Measurements from ENCODE around the gene GRHPR.

GRHPR gene

DNA sequence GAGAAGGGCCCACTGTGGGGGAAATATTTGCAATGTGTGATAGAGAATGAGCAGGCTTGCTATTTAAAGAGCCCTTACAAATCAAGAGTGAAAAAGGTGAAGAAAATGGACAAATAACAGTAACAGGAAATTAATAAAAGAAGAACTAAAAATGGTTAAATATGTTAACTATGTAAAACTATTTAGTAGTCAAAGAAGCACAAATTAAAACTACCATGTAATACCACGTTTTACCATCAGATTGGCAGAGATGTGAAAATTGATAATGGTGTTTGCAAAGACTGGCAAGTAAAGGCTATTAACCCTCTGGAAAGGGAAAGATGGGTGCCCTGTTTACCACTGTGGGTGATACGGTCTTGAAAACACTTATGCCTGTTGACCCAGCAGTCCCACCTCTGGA, 23.2 kb upstream of the GRHPR start:
- DNase-seq = no peak

DNA sequence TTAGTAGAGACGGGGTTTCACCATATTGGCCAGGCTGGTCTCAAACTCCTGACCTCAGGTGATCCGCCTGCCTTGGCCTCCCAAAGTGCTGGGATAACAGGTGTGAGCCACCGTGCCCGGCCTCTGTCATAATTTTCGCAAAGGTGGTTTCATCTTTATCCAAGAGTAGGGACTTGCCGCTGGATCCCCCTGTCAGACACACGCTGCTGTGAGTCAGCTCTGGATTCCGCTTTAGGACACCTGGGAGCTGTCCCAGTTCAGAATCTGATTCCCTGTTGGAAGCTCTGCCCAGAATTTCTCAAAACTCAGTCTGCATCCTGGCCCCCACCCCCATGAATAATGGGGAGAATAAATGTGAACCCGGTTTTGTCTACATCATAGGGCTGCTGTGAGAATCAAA, 17.9 kb upstream of the GRHPR start:
- no peak for DNase-seq

DNA sequence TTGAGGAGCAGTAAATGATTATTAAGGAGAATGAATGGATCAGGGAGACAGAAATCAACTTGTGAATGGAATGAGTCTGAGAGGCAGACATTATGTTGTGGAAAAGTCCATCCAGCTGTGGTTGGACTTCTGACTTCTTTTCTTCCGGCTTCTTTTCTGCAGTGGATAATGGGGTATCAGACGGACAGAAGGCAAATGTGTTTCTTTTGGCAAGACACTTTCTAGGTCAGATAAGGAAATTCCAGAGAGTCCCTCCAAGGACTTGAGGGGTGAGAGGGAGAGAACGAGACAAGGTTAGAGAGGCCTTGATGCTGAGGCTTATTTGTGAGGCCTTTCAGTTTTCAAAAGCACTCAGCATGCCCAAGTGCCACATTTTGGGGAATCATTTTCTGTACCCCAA, 17.1 kb upstream of the GRHPR start:
- DNase-seq = no peak

DNA sequence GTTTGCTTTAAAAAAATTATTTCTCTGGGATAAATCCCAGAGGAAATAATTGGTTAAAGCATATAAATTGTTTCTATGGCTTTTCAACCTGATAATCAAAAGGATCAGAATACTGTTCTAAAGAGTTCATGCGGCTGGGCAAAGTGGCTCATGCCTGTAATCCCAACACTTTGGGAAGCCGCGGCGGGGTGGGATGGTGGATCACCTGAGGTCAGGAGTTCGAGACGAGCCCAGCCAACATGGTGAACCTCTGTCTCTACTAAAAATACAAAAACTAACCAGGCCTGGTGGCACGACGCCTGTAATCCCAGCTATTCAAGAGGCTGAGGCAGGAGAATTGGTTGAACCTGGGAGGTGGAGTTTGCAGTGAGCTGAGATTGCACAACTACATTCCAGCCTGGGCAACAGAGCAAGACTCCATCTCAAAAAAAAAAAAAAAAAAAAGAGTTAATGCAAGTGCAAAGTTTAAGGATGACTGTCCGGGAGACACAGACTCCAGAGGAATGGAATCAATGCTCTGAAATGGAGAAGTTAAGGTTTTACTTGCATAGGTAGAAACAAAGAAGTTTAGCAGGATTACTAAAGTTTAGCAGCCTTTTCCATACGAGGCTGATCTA, 16.6 kb upstream of the GRHPR start:
- no peak for DNase-seq

DNA sequence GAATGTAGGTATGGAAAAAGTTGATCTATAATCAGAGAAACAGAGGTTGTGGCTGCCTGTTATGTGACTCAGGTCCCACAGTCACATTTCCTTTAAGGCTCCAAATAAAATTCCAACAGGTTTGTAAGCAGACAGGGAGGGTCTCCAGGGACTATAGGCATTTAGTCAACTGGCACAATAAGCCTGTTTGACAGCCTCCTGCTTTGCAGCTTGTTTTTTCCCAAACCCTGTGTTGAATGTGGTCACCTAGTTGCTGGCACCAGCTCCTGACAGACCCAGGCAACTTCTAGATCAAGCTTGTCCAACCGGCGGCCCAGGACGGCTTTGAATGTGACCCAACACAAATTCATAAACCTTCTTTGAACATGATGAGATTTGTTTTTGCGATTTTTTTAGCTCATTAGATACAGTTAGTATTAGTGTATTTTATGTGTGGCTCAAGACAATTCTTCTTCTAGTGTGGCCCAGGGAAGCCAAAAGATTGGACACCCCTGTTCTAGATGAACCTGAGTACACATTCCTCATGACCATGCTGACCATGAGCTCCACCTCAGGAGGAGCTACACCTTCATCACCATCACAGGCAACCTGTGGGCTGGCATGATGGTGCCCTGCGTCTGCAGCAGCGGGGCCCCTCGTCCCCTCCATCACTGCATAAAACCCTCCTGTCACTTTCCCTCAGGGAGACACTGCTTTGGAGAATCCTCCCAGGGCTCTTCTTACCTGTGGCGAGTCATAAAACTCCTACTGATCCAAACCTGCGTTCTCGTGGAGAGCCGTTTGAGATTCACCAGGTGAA, 15.7 kb upstream of the GRHPR start:
- no peak for DNase-seq

DNA sequence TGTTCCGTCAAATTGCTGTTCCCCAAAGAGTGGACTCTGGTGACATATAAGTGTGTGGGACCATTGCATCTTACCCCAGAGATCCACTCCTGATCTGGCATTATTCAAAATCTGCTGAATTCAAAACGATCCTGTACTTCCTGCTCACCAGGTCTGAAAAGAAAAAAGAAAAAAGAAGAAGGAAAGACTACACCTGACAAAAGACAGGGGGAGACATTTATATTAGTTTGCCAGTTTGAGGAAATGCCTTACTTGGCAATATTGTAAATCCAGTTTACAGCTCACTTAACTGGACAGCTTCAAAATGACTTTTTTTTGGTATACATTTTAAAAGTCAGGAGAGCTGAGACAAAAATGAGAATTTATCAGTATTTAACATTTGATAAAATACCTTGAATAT, 15.0 kb upstream of the GRHPR start:
- DNase-seq = no peak

DNA sequence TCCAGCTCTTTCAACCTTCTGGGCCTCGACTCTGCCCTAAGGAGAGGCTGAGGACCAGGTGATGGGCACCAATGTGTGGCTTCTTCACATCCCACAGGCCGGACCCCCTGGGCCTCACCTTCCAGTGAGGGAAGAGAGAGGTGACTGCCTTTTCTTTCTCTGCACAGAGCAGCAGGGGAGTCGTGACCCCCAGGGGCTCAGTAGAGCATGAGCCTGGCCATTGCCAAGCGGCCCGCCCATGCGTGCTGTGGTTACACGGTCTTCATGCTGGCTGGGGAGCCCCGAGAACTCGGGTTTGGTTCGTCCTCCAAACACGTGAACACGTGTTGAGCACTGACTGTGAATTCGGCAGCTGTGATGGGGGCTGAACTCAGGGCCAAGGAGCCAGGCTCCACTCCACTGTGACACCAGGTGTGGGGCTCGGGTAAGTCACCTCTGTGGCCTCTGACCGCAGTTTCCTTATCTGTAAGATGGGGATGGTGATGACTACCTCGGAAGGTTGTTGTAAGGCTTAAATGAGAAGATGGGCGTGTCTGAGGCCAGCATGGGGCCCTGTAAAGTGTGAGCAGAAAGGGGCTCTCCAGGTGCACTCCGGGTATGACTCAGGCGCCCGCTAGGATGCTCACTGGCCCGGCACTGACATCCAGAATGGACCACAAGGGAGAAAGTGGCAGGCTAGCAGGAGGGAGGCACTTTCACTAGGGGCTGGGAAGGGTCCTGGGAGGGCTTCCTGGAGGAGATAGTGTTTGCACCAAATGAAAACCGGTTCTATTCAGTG, 13.4 kb upstream of the GRHPR start:
- DNase-seq = peak; percentile 85

DNA sequence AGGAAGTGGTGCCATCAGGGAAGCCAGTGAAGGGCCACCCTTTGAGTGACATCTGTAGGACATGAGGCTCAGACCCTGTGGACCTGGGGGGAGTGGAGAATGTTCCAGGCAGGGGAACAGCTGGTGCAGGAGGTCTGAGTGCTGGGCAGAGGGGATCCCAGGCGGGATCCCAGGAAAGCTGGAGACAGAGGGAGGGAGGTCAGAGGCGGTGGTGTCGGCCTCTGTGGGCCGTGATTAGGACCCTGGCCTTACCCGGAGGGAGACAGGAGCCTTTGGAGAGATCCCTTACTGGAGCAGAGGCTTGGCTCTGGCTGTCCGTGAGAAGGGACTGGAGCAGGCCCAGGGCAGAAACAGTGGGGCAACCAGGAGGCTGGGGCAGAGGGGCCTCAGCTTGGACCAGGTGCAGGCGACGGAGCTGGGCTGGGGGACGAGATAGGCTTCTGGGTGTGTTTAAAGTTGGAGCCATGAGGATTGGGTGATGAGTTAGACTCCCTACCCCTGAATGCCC, 12.1 kb upstream of the GRHPR start:
- no peak for DNase-seq

DNA sequence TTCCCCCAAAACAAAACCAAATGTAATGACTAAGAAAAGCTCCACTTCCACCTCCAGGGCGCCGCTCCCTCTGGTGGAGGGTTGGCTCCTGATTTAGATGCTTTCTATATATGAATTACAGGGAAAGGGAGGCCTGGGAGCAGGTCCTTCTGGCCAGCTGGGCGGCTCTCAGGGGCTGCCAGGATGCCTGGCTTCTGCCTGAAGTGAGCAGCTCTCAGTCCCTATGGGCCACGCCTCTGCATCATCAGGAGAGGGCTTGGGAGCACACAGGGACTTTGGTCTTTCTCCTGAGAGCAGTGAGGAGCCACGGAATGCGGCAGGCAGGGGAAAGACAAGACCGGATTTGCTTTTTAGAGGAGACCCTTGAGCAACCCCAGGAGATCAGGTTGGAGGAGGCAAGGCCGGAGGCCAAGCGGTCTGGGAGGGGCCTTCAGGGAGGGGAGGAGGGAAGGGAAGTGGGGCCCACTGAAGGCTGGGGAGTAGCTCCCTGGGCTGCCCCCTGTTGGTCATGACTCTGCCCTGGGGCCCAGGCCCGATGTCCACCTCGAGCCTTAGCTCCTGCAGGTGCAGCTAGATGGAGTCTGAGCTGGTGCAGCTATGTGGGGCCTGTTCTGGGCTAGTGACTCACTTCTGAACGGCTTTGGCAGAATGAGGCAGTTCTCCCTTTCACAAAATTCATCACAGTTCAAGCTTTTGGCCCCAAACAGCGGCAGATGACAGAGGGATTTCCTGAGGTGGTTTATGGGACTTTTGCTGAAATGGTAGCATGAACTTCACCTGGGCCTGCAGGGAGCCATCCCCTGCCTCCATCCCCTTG, 11.3 kb upstream of the GRHPR start:
- DNase-seq = peak; percentile 39

DNA sequence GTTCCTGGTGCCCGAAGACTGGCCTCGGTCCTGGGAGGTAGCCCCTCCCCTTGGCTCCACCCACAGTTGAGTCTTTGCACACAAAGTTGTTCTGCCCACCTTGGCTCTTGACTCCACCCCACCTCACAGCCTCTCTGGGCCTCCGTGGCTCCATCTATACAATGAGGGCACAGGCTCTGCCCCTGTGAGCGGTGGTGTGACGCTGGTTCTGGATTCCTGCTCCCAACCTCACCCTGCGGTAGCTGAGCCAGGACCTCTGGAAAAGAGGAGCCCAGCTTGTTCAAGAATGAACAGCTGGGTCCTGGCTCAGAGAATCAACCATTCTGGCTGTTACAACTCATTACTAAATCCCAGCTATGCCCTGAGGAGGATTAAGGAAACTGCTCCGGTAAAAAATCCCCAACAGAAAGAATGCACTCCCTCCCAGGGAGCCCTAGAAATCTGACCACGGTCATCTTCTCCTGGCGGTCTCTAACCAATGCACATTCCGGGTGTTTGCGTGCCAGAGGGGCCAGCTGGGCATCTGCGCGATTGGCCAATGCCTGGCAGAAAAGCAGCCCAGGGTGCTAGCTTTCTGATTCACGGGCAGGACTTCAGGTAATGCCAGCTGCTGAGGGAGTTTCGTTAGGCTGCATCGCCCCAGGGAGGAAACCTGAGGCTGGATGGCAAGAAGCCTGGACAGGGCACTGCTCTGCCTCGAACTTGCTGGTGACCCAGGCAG, 9.9 kb upstream of the GRHPR start:
- no peak for DNase-seq

DNA sequence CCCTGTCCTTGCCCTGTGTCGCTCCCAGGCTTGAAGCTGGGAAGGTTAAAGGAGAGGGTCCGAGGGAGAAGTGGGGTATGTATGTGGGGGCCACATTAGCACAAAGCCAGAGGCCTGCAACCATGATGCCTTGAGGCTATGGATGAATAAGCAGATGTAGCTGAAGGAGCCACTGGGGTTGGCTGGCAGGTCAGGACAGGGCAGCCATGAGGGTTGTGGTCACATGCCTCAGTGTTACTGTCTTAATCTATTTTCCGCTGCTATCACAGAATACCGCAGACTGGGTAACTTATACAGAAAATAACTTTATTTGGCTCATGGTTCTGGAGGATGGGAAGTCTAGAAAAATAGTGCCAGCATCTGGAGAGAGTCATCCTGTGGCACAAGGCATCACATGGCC, 9.2 kb upstream of the GRHPR start:
- DNase-seq = no peak

DNA sequence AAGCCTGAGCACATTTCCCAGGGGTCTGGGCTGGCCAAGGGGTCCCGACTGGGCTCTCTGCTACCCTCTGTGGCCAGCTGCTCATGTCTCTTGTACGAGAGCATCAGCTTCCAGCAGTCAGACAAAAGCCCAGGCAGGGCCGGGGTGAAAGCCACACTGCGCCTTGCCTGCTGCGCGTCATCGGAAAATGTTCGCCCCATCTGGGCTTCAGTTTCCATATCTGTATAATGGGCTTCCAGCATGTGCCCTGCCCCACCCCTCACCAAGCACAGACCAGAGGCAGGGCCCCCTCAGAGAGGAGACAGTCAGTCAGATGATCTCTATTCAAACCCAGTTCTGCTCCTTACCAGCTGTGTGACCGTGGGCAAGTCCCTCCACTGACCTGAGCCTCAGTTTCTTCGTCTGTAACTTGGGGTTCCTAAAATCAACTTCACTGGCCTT, 8.0 kb upstream of the GRHPR start:
- DNase-seq = no peak

DNA sequence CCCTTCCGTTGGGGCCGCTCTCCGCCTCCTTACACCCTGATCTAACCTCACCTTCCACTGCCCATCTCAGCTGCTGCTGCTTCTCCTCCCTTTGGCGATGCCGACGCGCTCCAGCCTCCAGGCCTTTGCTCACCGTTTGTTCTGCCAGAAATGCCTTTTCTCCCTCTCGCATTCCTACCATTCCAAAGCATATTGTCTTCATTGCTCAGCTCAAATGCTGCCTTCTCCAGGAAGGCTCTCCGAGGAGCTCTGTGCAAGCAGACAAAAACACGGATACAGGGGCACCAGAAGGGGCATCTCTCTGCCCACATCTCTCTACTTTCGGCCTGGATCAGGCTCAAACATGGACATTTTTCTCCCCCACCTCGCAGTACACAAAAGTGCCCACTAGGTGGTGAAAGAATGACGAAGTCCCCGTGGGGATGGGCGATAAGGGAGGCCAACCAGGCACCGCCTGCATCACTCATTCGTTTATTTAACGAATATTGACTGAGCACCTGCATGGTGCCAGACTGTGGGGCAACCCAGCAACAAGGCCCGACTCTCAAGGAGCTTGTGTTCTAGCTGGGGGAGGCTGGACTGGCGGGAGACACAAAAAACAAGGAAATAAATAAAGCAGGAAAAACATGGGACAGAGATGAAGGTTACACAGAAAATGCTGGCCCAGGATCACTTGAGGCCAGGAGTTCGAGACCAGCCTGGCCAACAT, 7.3 kb upstream of the GRHPR start:
- DNase-seq = peak; percentile 80

DNA sequence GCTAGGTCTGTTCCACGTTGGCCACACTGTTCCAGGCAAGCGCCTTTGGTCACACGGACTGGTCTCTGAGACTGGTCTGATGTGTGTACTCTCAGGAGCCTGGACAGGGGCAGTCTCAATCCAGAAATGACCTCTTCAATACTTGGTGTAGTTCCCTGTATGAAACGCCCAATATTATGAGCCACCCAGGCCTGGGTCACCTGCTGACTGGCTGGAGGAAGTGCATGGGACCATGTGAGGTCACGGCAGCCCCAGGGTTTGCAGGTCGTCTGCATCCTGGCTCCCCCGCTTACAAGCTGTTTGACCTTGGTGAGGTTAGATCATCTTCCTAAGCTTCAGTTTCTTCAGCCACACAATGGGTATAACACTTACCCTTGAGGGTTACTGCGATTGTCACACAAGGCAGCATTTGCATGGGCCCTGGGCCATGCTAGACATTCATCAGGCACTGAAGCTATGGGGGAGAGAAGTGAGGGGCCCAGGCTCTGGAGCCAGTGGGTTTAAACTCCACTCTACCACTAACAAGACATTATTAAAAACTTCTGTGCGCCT, 5.2 kb upstream of the GRHPR start:
- no peak for DNase-seq

DNA sequence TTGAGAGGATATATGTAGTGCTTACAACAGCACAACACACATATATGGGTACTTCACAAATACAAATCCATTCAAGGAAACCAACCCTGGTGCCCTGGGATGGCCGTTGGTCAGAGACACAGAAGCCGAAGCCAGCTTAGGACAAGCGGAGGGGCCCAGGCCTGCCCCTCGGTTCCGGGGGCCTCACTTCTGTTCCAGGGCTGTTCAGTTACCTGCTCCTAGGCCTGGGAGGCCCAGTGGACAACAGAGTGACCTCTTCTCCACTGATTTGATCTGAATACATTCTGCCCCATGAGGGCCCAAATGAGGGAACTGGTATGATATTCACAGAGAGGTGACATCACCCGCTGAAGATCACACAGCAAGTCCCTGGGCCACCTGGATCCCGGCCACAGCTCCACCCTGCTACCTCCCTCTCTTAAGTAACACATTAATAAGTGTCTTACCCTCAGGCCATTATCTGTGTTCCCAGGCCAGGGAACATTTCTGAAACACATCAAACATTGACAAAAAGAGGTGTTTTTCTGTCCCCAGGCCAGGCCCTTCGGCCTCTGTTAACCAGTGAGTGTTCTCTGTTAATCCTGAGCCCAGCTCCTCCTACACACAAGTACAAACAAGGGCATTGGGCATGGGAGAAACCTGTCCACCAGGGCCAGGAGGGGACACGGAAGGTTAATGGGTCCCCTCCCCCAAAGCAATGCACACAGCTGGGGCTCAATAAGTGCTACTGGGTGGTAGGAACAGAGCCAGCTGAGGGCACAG, 4.5 kb upstream of the GRHPR start:
- DNase-seq = no peak

DNA sequence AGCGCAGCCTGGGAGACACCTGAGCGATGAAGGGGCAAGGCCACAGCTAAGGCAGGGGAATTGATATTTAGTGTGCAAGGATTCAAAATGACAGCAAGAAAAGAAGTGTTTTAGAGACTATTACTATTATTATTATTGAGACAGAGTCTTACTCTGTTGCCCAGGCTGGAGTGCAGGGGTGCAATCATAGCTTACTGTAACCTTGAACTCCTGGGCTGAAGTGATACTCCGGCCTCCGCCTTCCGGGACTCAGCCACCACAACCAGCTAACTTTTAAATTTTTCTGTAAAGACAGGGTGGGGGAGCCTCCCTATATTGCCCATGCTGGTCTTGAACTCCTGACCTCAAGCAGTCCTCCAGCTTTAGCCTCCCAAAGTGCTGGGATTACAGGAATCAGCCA, 3.3 kb upstream of the GRHPR start:
- DNase-seq = no peak

DNA sequence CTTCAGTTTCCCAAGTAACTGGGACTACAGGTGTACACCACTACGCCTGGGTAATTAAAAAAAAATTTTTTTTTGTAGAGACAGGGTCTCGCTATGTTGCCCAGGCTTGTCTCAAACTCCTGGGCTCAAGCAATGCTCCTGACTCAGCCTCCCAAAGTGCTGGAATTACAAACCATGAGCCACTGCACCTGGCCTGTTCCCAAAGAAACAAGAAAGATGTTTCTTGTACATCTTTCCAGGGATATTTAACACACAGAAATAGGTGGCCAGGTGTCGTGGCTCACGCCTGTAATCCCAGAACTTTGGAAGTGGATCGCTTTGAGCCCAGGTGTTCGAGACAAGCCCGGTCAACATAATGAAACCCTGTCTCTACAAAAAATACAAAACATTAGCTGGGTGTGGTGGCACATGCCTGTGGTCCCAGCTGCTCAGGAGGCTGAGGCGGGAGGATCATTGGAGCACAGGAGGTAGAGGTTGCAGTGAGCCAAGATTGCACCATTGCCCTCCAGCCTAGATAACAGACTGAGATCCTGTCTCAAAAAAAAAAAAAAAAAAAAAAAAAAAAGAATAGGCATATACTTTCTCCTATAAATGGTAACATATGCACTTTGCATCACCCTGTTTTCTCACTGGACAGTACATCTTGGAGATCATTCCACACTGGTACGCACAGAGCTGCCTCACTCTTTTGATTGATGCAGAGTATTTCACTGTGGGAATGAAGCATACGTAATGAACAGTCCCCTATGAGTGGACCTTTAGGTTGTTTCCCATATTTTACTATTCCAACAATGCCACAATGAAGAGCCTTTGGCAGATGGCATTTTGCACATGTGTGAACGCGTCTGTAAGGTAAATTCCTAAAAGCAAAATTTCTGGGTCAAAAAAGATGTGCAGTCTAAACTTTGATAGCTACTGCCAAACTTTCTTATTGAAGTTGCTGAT, 2.0 kb upstream of the GRHPR start:
- no peak for DNase-seq

DNA sequence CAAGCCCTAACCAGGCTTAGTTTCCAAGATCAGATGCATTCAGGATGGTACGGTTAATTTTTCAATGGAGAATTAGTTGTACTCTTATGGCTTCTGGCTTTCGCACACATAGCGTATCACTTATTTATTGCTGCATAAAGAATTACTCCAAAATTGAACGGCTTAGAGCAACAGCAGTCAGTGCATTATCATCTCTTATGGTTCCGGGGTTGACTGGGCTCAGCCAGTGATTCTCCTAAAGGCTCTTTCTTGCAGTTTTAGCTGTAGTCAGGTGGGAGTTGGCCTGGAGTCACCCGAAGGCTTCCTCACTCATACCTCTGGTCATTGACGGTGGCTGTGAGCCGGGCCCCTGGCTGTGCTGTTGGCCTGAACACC, 595 bp upstream of the GRHPR start:
- no peak for DNase-seq

DNA sequence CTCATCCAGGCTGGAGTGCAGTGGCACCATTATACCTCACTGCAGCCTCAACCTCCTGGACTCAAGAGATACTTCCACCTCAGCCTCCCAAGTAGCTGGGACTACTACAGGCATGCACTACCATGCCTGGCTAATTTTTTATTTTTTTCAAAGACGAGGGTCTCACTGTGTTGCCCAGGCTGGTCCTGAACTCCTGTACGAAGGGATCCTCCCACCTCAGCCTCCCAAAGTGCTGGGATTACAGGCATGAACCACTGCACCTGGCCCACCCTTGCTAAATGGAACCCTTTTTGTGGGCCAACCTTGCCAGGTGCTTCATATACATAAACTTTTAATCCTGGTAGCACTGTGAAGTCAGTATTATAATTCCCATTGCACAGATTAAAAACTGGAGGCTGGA, 1.0 kb downstream of the GRHPR start:
- no peak for DNase-seq

Data from activated naive CD4-positive, alpha-beta T cell treated with Interleukin-2 at 50 U/mL for 16 hours (primary cell).